GM23338 (cell line): Measurements from ENCODE around the gene OR5AU1. TPM values are rescaled to one million over a fixed set of nuclear protein-coding genes. Genes with fewer than 3 reads are reported as not detected.

Source experiments
- ATAC-seq: fragments of 200-7000 bp; cut with Tn5 transposase; 3 replicates; pipeline ENCODE4 v1.9.1; 2020
- DNase-seq: peaks from one replicate; pipeline ENCODE4 v3.0.0-alpha.2; 2015; ENCODE audit warnings: low spot score
- H2AFZ ChIP-seq: fragments of 200-600 bp; sonication (generic); 2 replicates; pipeline ENCODE4 v1.8.0; 2016; ENCODE audit warnings: antibody characterized with exemption, mild to moderate bottlenecking, moderate library complexity
- H3F3A ChIP-seq: fragments of 200-600 bp; sonication (generic); replicated peaks from 2 replicates; pipeline ENCODE4 v1.8.0; 2017; ENCODE audit warnings: antibody characterized with exemption, mixed run types, low read depth
- H3K27ac ChIP-seq: fragments of 200-600 bp; sonication (generic); 2 replicates; pipeline ENCODE4 v1.6.1; 2016; ENCODE audit warnings: low read depth
- H3K27me3 ChIP-seq: fragments of 200-600 bp; sonication (generic); 2 replicates; pipeline ENCODE4 v1.8.0; 2016; ENCODE audit warnings: mild to moderate bottlenecking, mixed run types, moderate library complexity; ENCODE audit not compliant: insufficient read depth
- H3K36me3 ChIP-seq: fragments of 200-600 bp; sonication (generic); 2 replicates; pipeline ENCODE4 v1.8.0; 2016; ENCODE audit warnings: mild to moderate bottlenecking; ENCODE audit not compliant: insufficient read depth
- H3K4me1 ChIP-seq: fragments of 200-600 bp; sonication (generic); 2 replicates; pipeline ENCODE4 v1.8.0; 2016; ENCODE audit warnings: mild to moderate bottlenecking, moderate library complexity; ENCODE audit not compliant: insufficient read depth
- H3K4me2 ChIP-seq: fragments of 200-600 bp; sonication (generic); 2 replicates; pipeline ENCODE4 v1.7.1; 2017; ENCODE audit warnings: mixed run types
- H3K4me3 ChIP-seq: fragments of 200-600 bp; sonication (generic); 2 replicates; pipeline ENCODE4 v1.6.1; 2016; ENCODE audit warnings: mixed run types
- H3K79me2 ChIP-seq: fragments of 200-600 bp; sonication (generic); replicated peaks from 2 replicates; pipeline ENCODE4 v1.8.0; 2017; ENCODE audit warnings: mild to moderate bottlenecking; ENCODE audit not compliant: insufficient read depth
- H3K9me2 ChIP-seq: fragments of 200-600 bp; sonication (generic); 2 replicates; pipeline ENCODE4 v1.8.0; 2017; ENCODE audit not compliant: insufficient read depth
- H4K20me1 ChIP-seq: fragments of 200-600 bp; sonication (generic); replicated peaks from 2 replicates; pipeline ENCODE4 v1.8.0; 2017; ENCODE audit warnings: mild to moderate bottlenecking; ENCODE audit not compliant: insufficient read depth
- H3K27ac Mint-ChIP-seq: 2 replicates; pipeline ENCODE4 v1.8.0; 2020; ENCODE audit warnings: inconsistent platforms, mild to moderate bottlenecking, moderate library complexity, mixed read lengths
- H3K27me3 Mint-ChIP-seq: 3 replicates; pipeline ENCODE4 v1.8.0; 2022; ENCODE audit warnings: low read depth, mild to moderate bottlenecking, moderate library complexity, mixed read lengths, inconsistent platforms; ENCODE audit not compliant: insufficient read depth, poor library complexity
- H3K36me3 Mint-ChIP-seq: 3 replicates; pipeline ENCODE4 v1.8.0; 2021; ENCODE audit warnings: low read depth, mild to moderate bottlenecking, inconsistent platforms, moderate library complexity, mixed read lengths
- H3K4me1 Mint-ChIP-seq: 3 replicates; pipeline ENCODE4 v1.8.0; 2020; ENCODE audit warnings: mild to moderate bottlenecking, inconsistent platforms, mixed read lengths
- H3K4me3 Mint-ChIP-seq: 3 replicates; pipeline ENCODE4 v1.8.0; 2021; ENCODE audit warnings: moderate library complexity, mild to moderate bottlenecking, inconsistent platforms, mixed read lengths
- H3K9me3 Mint-ChIP-seq: 3 replicates; pipeline ENCODE4 v1.8.0; 2020; ENCODE audit warnings: moderate library complexity, mild to moderate bottlenecking, inconsistent platforms, mixed read lengths
- EZH2 ChIP-seq: fragments of 200-600 bp; sonication (generic); IDR thresholded peaks from one replicate; pipeline ENCODE4 v1.8.0; 2017; ENCODE audit warnings: antibody characterized with exemption, mild to moderate bottlenecking, low read depth; ENCODE audit not compliant: unreplicated experiment
- JUNB ChIP-seq: IDR thresholded peaks from one replicate; pipeline ENCODE4 v1.6.1; 2016; ENCODE audit warnings: antibody characterized with exemption; ENCODE audit not compliant: unreplicated experiment
- POLR2AphosphoS5 ChIP-seq: IDR thresholded peaks from 2 replicates; pipeline ENCODE4 v1.6.1; 2016; ENCODE audit warnings: antibody characterized with exemption, low read depth
- STAT1 ChIP-seq: IDR thresholded peaks from one replicate; pipeline ENCODE4 v1.6.1; 2016; ENCODE audit warnings: antibody characterized with exemption; ENCODE audit not compliant: unreplicated experiment
- polyA plus RNA-seq: library from polyadenylated mRNA; unstranded; fragments of >200 nt; fragmentation: Nextera tagmentation; extraction: Ambion mirVana; gene quantifications from 2 replicates; pipeline ENCODE4 v1.2.1, GENCODE V29; 2016
- total RNA-seq: library from RNA; depleted of rRNA; stranded (reverse); fragments of >200 nt; shearing (Covaris generic); gene quantifications from 2 replicates; pipeline ENCODE4 v1.2.3, GENCODE V29; 2014
- TF ChIP-seq, protein P1 (sequence below): fragments of 250-450 bp; sonication (Bioruptor Pico); IDR thresholded peaks from 2 replicates; pipeline ENCODE4 v1.5.0; 2020; ENCODE audit warnings: mild to moderate bottlenecking, moderate library complexity
- TF ChIP-seq, protein P2 (sequence below): IDR thresholded peaks from 2 replicates; pipeline ENCODE4 v1.6.1; 2016; ENCODE audit warnings: antibody characterized with exemption

OR5AU1 gene
- total and polyA plus RNA-seq, 2 experiments from 2014 or later, result not detected

DNA sequence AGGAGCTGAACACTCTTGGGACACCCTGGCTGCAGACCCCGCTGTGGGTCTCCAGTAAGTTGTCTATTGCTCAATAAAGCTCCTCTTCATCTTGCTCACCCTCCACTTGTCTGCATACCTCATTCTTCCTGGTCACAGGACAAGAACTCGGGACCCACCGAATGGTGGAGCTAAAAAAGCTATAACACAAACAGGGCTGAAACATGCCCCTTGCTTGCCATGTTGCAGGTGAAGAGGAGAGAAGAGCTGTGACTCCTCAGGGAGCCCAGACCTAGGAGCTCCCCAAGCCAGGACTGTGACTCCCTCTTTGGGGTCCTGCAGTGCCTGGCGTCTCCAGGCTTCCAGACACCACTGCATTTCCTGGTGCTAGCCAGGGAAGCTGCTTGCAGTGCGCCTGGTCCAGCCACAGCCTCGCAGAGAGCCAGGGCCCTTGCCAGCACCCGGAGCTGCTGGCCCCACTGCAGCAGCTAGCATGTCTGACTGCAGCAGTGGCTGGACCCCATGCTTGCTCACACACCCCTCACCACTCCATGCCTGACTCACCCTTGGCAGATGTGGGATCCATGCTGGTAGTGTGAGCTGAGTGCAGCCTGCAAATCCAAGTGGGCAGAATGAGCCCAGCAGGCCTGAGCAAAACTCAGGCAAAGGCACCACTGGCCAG, 37.1 kb upstream of the OR5AU1 start:
- no peak for ATAC-seq
- no peak overlapping the region for H3K4me3 Mint-ChIP-seq
- Histone ChIP-seq H3K27me3 (no peaks in the 10 kb centered on the region), H3K79me2 (no peaks in the 10 kb centered on the region), H3K9me2 (peaks cover 9% of the 10 kb centered on the region; the same call in 1 of the 2 replicates), H4K20me1 (no peaks in the 10 kb centered on the region), H3K4me1 (peaks cover 11% of the 10 kb centered on the region), H3F3A (0 out of 2 replicates have a peak, but pooled peaks cover 2% of the 10 kb centered on the region), H3K4me3 (no peak overlapping the region), H3K36me3 (no peaks in the 10 kb centered on the region), H2AFZ (peak overlapping the region; percentile 91), H3K27ac (no peak overlapping the region), H3K4me2 (no peak overlapping the region)
- peaks cover 7% of the 10 kb centered on the region for H3K27me3 Mint-ChIP-seq
- peaks cover 6% of the 10 kb centered on the region; the same call in 1 of the 3 replicates for H3K9me3 Mint-ChIP-seq
- no peaks in the 10 kb centered on the region for H3K36me3 Mint-ChIP-seq
- peaks cover 15% of the 10 kb centered on the region for H3K4me1 Mint-ChIP-seq
- TF ChIP-seq POLR2AphosphoS5 (no peak), JUNB (no peak), STAT1 (no peak), EZH2 (no peak)
- TF ChIP-seq, protein P1, sequence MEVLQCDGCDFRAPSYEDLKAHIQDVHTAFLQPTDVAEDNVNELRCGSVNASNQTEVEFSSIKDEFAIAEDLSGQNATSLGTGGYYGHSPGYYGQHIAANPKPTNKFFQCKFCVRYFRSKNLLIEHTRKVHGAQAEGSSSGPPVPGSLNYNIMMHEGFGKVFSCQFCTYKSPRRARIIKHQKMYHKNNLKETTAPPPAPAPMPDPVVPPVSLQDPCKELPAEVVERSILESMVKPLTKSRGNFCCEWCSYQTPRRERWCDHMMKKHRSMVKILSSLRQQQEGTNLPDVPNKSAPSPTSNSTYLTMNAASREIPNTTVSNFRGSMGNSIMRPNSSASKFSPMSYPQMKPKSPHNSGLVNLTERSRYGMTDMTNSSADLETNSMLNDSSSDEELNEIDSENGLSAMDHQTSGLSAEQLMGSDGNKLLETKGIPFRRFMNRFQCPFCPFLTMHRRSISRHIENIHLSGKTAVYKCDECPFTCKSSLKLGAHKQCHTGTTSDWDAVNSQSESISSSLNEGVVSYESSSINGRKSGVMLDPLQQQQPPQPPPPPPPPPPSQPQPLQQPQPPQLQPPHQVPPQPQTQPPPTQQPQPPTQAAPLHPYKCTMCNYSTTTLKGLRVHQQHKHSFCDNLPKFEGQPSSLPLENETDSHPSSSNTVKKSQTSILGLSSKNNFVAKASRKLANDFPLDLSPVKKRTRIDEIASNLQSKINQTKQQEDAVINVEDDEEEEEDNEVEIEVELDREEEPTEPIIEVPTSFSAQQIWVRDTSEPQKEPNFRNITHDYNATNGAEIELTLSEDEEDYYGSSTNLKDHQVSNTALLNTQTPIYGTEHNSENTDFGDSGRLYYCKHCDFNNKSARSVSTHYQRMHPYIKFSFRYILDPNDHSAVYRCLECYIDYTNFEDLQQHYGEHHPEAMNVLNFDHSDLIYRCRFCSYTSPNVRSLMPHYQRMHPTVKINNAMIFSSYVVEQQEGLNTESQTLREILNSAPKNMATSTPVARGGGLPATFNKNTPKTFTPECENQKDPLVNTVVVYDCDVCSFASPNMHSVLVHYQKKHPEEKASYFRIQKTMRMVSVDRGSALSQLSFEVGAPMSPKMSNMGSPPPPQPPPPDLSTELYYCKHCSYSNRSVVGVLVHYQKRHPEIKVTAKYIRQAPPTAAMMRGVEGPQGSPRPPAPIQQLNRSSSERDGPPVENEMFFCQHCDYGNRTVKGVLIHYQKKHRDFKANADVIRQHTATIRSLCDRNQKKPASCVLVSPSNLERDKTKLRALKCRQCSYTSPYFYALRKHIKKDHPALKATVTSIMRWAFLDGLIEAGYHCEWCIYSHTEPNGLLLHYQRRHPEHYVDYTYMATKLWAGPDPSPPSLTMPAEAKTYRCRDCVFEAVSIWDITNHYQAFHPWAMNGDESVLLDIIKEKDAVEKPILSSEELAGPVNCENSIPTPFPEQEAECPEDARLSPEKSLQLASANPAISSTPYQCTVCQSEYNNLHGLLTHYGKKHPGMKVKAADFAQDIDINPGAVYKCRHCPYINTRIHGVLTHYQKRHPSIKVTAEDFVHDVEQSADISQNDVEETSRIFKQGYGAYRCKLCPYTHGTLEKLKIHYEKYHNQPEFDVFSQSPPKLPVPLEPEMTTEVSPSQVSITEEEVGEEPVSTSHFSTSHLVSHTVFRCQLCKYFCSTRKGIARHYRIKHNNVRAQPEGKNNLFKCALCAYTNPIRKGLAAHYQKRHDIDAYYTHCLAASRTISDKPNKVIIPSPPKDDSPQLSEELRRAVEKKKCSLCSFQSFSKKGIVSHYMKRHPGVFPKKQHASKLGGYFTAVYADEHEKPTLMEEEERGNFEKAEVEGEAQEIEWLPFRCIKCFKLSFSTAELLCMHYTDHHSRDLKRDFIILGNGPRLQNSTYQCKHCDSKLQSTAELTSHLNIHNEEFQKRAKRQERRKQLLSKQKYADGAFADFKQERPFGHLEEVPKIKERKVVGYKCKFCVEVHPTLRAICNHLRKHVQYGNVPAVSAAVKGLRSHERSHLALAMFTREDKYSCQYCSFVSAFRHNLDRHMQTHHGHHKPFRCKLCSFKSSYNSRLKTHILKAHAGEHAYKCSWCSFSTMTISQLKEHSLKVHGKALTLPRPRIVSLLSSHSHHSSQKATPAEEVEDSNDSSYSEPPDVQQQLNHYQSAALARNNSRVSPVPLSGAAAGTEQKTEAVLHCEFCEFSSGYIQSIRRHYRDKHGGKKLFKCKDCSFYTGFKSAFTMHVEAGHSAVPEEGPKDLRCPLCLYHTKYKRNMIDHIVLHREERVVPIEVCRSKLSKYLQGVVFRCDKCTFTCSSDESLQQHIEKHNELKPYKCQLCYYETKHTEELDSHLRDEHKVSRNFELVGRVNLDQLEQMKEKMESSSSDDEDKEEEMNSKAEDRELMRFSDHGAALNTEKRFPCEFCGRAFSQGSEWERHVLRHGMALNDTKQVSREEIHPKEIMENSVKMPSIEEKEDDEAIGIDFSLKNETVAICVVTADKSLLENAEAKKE (CRISPR knock-in tag), result no peak
- TF ChIP-seq, protein P2, sequence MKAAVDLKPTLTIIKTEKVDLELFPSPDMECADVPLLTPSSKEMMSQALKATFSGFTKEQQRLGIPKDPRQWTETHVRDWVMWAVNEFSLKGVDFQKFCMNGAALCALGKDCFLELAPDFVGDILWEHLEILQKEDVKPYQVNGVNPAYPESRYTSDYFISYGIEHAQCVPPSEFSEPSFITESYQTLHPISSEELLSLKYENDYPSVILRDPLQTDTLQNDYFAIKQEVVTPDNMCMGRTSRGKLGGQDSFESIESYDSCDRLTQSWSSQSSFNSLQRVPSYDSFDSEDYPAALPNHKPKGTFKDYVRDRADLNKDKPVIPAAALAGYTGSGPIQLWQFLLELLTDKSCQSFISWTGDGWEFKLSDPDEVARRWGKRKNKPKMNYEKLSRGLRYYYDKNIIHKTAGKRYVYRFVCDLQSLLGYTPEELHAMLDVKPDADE, result no peak
- no peak overlapping the region for H3K27ac Mint-ChIP-seq
- no peak for DNase-seq
